ENCODE measurements around the gene CDH13.

DNA sequence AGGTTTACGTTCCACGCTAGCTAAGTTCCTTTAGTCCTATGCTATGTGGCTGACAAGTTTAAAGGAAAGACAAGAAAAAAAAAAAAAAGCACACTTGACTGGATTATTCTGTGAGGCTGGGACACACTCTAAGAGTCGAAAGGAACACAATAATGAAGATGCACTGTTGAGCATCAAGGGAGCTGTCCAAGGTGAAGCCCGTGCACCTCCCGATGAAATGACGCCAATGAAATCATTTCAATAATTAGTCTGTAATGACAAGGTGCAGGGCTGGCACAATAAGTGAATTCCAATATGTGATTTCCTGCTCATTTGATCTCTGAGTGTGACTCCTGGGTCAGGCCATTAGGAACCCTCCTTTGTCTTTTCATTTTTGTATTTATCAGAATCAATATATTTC, 232.9 kb downstream of the CDH13 start:
- TF ChIP-seq EZH2 (optimal IDR thresholded peaks at IDR 0.05; ENCODE audit: low read depth, low read length), result no peak
- TF ChIP-seq, protein P1, sequence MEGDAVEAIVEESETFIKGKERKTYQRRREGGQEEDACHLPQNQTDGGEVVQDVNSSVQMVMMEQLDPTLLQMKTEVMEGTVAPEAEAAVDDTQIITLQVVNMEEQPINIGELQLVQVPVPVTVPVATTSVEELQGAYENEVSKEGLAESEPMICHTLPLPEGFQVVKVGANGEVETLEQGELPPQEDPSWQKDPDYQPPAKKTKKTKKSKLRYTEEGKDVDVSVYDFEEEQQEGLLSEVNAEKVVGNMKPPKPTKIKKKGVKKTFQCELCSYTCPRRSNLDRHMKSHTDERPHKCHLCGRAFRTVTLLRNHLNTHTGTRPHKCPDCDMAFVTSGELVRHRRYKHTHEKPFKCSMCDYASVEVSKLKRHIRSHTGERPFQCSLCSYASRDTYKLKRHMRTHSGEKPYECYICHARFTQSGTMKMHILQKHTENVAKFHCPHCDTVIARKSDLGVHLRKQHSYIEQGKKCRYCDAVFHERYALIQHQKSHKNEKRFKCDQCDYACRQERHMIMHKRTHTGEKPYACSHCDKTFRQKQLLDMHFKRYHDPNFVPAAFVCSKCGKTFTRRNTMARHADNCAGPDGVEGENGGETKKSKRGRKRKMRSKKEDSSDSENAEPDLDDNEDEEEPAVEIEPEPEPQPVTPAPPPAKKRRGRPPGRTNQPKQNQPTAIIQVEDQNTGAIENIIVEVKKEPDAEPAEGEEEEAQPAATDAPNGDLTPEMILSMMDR (IDR thresholded peaks at IDR 0.05; ENCODE audit: low read length), result no peak
